Body of pancreas (tissue), 4 donors: ENCODE data around the gene MELTF.

Source experiments
- POLR2A ChIP-seq, 3 donors: fragments of 450-650 bp; IDR thresholded peaks; one replicate each; pipeline ENCODE4 v1.6.1; 2016; ENCODE audit warnings: antibody characterized with exemption in 3 of 3, mild to moderate bottlenecking in 2 of 3
- TF ChIP-seq, protein P1 (sequence below), 7 experiments: fragments of 450-650 bp in 4 of 7; fragments of 200-600 bp in 3 of 7; sonication (generic) in 3 of 7; IDR thresholded peaks; one replicate each; pipeline ENCODE4 v1.5.1; 2016 to 2019; ENCODE audit warnings: antibody characterized with exemption in 7 of 7

DNA sequence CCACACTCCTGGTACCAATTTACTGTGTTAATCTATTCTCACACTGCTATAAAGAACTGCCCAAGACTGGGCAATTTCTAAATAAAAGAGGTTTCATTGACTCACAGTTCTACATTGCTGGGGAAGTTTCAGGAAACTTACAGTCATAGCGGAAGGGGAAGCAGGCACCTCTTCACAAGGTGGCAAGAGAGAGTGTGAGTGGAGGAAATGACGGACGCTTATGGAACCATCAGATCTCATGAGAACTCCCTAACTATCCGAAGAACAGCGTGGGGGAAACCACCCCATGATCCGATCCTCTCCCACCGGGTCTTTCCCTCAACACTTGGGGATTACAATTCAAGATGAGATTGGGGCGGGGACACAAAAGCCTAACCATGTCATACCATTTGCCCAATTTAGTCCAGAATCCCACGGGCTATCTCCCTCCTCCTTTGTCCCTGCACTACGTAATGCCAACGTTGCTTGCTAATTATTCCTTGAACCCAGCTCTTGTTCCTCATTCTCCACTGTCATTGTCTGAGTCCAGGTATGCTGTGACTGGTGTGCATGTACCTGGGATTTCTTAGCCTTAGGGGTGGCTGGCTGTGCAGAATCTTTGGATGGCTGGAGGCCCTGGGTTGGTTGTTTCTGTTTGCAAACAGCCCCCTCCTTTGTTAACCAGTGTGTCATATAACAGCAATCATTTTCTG is 64.4 kb downstream of the MELTF start:
- TF ChIP-seq, protein P1, sequence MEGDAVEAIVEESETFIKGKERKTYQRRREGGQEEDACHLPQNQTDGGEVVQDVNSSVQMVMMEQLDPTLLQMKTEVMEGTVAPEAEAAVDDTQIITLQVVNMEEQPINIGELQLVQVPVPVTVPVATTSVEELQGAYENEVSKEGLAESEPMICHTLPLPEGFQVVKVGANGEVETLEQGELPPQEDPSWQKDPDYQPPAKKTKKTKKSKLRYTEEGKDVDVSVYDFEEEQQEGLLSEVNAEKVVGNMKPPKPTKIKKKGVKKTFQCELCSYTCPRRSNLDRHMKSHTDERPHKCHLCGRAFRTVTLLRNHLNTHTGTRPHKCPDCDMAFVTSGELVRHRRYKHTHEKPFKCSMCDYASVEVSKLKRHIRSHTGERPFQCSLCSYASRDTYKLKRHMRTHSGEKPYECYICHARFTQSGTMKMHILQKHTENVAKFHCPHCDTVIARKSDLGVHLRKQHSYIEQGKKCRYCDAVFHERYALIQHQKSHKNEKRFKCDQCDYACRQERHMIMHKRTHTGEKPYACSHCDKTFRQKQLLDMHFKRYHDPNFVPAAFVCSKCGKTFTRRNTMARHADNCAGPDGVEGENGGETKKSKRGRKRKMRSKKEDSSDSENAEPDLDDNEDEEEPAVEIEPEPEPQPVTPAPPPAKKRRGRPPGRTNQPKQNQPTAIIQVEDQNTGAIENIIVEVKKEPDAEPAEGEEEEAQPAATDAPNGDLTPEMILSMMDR (IDR thresholded peaks at IDR 0.05), result no peak
- TF ChIP-seq POLR2A (IDR thresholded peaks at IDR 0.05), result no peak
